Activated naive CD4-positive, alpha-beta T cell treated with Interleukin-2 at 50 U/mL for 16 hours (primary cell): ENCODE measurements around the gene CCNY.
"Not testable (repeated sequence)": the region's sequence is repeated elsewhere in the genome, so short reads cannot be mapped to it uniquely, and the experiment has no call there.

ENCODE experiments used
- DNase-seq: peaks from one replicate; pipeline ENCODE4 v3.0.0-alpha.2; 2020

CCNY gene

DNA sequence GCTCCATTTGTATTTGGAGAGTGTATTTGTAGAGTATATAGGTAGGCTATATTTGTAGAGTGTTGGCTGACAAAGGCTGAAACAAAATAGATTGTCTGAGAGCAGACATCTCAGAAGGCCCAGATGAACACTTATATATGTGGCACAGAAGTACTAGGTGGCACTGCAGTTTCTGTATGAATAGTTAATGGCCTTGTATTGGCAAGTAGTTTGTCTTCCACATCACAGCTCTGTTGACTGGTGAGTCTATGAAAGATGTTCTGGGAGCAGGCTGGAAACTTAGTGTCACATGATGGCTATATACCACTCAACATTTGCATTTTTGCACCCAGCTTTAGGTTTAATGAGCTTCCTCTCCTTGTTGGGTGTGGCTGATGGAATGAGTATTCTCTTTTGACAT is 51.9 kb downstream of the CCNY start:
- no peak for DNase-seq

- DNase-seq = no peak
These were observed 52.4 kb downstream of the CCNY start for GRCh38 chr10:35388682-35389081.

DNA sequence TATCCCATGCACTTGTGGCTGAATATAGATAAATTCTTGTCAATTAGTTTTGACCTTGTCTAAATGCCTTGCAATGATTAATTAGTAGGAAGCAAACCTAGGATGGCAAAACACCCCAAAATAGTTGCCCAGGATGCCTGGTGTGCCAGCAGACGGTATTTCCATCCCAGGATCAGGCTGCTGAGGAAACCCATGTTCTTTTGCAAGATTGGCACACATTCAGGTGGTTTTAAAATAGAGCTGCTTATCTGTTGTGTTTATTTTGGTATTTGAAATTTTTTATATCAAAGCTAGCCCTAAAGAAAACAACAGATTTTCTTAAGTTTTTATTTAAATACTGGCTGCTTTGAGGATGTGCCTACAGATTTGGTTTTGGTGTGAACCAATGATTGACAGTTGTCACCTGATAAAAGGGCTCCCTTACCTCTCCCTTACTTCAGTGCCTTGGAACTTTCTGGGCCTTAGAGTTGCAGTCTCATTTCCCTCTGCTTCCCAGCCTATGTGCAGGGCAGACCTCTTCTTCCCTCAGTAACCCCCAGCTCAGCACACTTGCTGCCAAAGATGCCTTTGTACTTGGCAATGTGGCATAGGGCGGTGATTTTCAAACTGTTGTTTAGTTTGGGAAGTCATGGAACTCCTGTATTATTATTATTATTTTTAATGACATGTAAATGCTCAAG is 54.0 kb downstream of the CCNY start:
- DNase-seq = no peak

GRCh38 chr10:35390843-35391152 is 54.5 kb downstream of the CCNY start:
- no peak for DNase-seq

- DNase-seq = no peak
These were observed 55.0 kb downstream of the CCNY start for GRCh38 chr10:35391153-35391953.

- DNase-seq = no peak
These were observed 55.6 kb downstream of the CCNY start for GRCh38 chr10:35391954-35392262.

DNA sequence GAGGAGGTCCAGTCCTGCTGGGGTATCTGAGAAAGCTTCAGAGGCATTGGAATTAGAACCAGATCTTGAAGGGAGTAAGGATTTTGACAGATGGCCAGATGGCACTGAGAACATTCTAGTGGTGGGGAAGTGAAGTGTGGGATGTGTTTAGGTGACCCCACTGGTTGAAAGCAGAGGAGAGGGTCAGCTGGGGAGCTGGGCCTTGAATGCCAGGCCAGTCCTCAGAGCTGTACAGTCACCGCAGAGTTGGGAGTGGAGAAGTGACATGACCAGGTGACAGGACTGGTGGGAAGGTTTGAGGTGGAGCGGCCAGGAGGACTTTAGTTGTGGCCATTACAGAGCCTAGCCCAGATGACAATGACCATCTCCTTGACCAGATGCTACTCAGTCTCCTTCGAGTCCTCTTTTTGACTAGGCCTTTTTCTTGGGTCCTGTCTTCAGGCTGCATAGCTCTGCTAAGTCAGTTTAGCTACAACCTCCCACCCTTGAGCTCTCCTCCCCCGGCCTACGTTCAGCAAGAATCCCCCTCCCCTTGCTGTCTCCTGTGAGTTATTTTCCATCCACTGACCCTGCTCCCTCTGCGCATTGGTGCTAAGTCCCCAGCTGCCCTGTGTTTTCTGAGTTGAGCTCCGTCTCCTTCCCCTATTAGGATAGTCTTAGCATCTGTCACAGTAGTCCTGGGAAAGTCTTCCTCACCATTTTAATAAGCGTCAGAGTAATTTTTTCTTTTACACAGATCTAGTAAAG is 56.3 kb downstream of the CCNY start:
- no peak for DNase-seq

DNA sequence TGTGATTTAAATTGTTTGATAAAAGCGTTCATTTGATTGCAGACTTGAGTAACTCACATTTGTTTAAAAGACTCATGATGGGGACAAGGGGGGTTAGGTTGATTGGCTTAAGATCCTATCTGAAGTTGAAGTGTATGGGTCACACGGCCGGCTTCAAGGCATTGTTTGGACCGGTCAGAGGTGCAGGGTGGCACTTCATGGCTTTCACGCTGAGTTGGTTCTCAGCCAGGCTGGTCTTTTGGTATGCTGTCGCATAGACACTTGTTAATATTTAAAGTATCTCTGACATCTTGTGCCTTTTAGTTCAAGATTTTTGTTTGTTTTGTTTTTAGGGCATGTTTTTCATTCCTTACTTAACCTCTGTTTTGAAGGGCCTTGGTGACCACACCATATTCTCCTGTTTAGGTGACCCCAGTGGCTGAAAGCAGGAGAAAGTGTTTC is 58.1 kb downstream of the CCNY start:
- DNase-seq = no peak

- no peak for DNase-seq
These were observed 58.6 kb downstream of the CCNY start for GRCh38 chr10:35394934-35395333.

GRCh38 chr10:35396560-35397434 is 60.5 kb downstream of the CCNY start:
- DNase-seq = no peak

GRCh38 chr10:35397953-35398352 is 61.6 kb downstream of the CCNY start:
- DNase-seq = no peak

GRCh38 chr10:35398355-35398754 is 62.0 kb downstream of the CCNY start:
- no peak for DNase-seq

- no peak for DNase-seq
These were observed 62.6 kb downstream of the CCNY start for GRCh38 chr10:35398908-35399307.

DNA sequence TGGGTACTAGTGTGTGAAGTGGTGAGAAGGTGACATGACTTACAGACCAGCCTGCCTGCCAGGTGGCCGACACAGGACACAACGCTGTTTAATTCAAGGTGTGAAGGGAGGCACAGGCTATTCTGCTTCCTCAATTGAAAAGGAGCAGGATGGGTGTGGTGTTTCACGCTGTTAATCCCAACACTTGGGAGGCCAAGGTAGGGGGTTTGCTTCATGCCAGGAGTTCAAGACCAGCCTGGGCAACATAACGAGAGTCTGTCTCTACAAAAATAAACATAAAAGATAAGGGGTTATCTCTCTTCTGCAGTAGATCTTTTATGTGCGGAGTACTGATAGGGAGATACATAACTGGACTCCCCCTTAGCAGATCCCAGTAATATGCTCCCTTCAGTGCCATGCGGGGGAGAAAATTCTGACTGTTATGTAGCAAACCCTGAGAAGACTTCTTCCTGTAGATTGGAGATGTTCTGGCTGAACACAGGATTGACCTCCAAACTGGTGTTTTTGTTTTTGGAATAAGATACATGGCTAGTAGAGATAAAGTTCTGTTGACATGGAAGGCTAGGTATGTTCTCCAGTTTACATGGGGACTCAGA is 63.2 kb downstream of the CCNY start:
- no peak for DNase-seq

DNA sequence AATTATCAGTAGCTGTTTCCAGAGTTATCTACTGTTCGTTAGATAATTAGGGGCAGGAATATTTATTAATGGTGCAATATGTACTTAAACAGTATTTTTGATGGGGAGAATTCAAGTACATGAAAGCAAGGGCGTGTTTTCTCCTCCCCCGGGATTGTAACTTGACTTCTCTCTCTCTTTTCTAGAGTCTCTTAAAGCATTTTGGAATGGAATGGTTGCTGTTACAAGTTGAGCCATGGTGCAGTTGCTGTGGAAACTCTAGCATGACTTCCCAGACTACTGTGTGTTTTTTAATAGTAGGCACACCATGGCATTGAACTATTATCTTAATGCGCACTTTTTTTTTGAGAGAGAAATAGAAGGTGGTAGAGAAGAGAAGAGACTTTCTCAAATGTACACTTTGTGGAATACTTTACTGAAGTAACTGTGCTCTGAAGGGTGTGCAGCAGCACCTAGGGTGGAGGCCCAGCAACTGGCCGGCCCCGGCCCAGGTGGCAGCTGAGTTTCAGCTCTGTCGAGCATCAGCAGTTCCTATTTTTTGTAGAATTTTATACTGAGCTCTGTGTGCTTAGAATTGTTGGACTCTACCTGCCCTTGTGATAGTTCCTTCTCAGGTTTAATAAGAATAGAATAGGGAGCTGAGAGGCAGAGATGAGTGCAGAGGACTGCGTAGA is 64.4 kb downstream of the CCNY start:
- DNase-seq = no peak

GRCh38 chr10:35403491-35403890 is 67.2 kb downstream of the CCNY start:
- DNase-seq = not testable (repeated sequence)

- not testable (repeated sequence) for DNase-seq
These were observed 67.8 kb downstream of the CCNY start for GRCh38 chr10:35404077-35404476.

- not testable (repeated sequence) for DNase-seq
These were observed 69.8 kb downstream of the CCNY start for GRCh38 chr10:35406003-35406630.

- DNase-seq = not testable (repeated sequence)
These were observed 71.4 kb downstream of the CCNY start for GRCh38 chr10:35407696-35408095.

- DNase-seq = no peak
These were observed 72.8 kb downstream of the CCNY start for GRCh38 chr10:35409094-35409582.

DNA sequence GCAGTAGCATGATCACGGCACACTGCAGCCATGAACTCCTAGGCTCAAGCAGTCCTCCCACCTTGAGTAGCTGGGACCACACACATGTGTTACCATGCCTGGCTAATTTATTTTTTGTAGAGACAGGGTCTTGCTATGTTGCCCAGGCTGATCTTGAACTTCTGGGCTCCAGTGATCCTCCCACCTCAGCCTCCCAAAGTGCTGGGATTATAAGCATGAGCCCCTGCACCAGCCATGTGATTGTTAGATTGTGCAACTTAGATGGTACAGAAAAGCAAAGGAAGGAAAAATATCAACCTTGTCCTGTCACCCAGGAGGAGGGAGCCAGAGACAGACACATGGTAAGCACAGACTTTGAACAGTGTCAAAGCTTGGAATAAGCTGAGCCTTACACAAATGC is 73.5 kb downstream of the CCNY start:
- DNase-seq = no peak
